HepG2 (cell line): ENCODE data around the gene GFOD1. TPM values are rescaled to one million over a fixed set of nuclear protein-coding genes. Genes with fewer than 3 reads are reported as not detected.

ENCODE experiments used
- ATAC-seq: fragments of 200-7000 bp; cut with Tn5 transposase; 3 replicates; pipeline ENCODE4 v1.9.1; 2020; ENCODE audit warnings: mild to moderate bottlenecking, moderate library complexity
- BruUV-seq: library from RNA; stranded (reverse); fragments of 400-500 nt; replicated peaks from 2 replicates; lab custom pipeline; 2021; lab: Mats Ljungman, UMichigan
- CTCF ChIA-PET: fragments of 300-600 bp; formaldehyde crosslinking; extraction: SDS; loops from one replicate; lab custom pipeline; 2021; ENCODE audit warnings: low total read pairs, inconsistent platforms, low intra/inter-chr PET ratio; lab: Yijun Ruan, JAX
- POLR2A ChIA-PET: fragments of 350-600 bp; sonication (Branson Sonifier 250); formaldehyde crosslinking; loops from one replicate; lab custom pipeline; 2020; ENCODE audit warnings: antibody characterized with exemption, inconsistent platforms; lab: Yijun Ruan, JAX
- DNase-seq: peaks from one replicate; pipeline ENCODE4 v3.0.0-alpha.2; 2015; ENCODE audit warnings: low spot score
- FAIRE-seq: peaks from 3 replicates; lab custom pipeline; 2011; peaks lifted over from hg19 to GRCh38; lab: Jason Lieb, UNC
- H2AFZ ChIP-seq: one replicate; pipeline ENCODE4 v1.6.1; 2011; ENCODE audit warnings: low read length, inconsistent platforms
- H3K27ac ChIP-seq: fragments of 300-600 bp; 3 replicates; pipeline ENCODE4 v1.8.0; 2011; ENCODE audit warnings: mixed run types, mild to moderate bottlenecking, mixed read lengths, low read length, inconsistent platforms; ENCODE audit not compliant: insufficient read depth; ENCODE audit errors: extremely low read length
- H3K27me3 ChIP-seq, 2 experiments: fragments of 200-600 bp in 1 of 2; 2 replicates in 1 of 2; 3 replicates in 1 of 2; pipeline versions ENCODE4 v1.6.0 to v1.8.0; 2011; ENCODE audit warnings: low read length in 2 of 2, mild to moderate bottlenecking in 2 of 2, moderate library complexity in 2 of 2, inconsistent platforms in 1 of 2; ENCODE audit not compliant: insufficient read depth in 2 of 2, control insufficient read depth in 1 of 2
- H3K36me3 ChIP-seq, 2 experiments: fragments of 200-600 bp in 1 of 2; replicated peaks in 1 of 2; 2 replicates in 1 of 2; 3 replicates in 1 of 2; pipeline versions ENCODE4 v1.5.1 to v1.8.0; 2011; ENCODE audit warnings: low read length in 2 of 2, inconsistent platforms in 1 of 2; ENCODE audit not compliant: insufficient read depth in 2 of 2, control insufficient read depth in 1 of 2
- H3K4me1 ChIP-seq: 2 replicates; pipeline ENCODE4 v1.5.1; 2012; ENCODE audit warnings: low read length, inconsistent platforms; ENCODE audit not compliant: insufficient read depth
- H3K4me2 ChIP-seq: 2 replicates; pipeline ENCODE4 v1.6.0; 2011; ENCODE audit warnings: low read depth, low read length, inconsistent platforms
- H3K4me3 ChIP-seq, 3 experiments: fragments of 200-600 bp in 1 of 3; sonication (generic), shearing (Covaris generic) in 1 of 3; replicated peaks in 1 of 3; 2 replicates each; pipeline ENCODE4 v1.5.1; 2011 to 2016; ENCODE audit warnings: low read length in 3 of 3, inconsistent platforms in 2 of 3, low read depth in 2 of 3, mild to moderate bottlenecking in 2 of 3, control low read depth in 1 of 3, mixed read lengths in 1 of 3; ENCODE audit not compliant: insufficient read depth in 1 of 3
- H3K79me2 ChIP-seq: one replicate; pipeline ENCODE4 v1.6.1; 2011; ENCODE audit warnings: low read length, inconsistent platforms; ENCODE audit not compliant: insufficient read depth
- H3K9ac ChIP-seq: 2 replicates; pipeline ENCODE4 v1.6.0; 2011; ENCODE audit warnings: mild to moderate bottlenecking, low read depth, low read length, inconsistent platforms; ENCODE audit not compliant: insufficient read depth
- H3K9me3 ChIP-seq: 2 replicates; pipeline ENCODE4 v1.5.1; 2012; ENCODE audit warnings: mild to moderate bottlenecking, low read length
- H4K20me1 ChIP-seq: 2 replicates; pipeline ENCODE4 v1.6.0; 2011; ENCODE audit warnings: inconsistent platforms, mild to moderate bottlenecking, low read length, moderate library complexity; ENCODE audit not compliant: insufficient read depth
- FOXP1 ChIP-seq, 2 experiments: fragments of 450-650 bp in 1 of 2; IDR thresholded peaks; 2 replicates each; pipeline ENCODE4 v1.6.1; 2017 to 2018; ENCODE audit warnings: antibody characterized with exemption in 1 of 2
- FOXP4 ChIP-seq: sonication (generic); formaldehyde crosslinking; IDR thresholded peaks from 2 replicates; pipeline ENCODE4 v1.4.0; 2020; ENCODE audit warnings: missing genetic modification reagents
- MTA1 ChIP-seq: sonication (generic); formaldehyde crosslinking; IDR thresholded peaks from 2 replicates; pipeline ENCODE4 v1.4.0; 2020; ENCODE audit warnings: missing genetic modification reagents, mild to moderate bottlenecking, borderline replicate concordance
- NCOA2 ChIP-seq: sonication (generic); formaldehyde crosslinking; IDR thresholded peaks from 2 replicates; pipeline ENCODE4 v1.8.0; 2022; ENCODE audit warnings: inconsistent platforms
- PRDM15 ChIP-seq: sonication (generic); formaldehyde crosslinking; IDR thresholded peaks from 2 replicates; pipeline ENCODE4 v1.4.0; 2020; ENCODE audit warnings: missing genetic modification reagents
- ZBTB8A ChIP-seq: sonication (generic); formaldehyde crosslinking; IDR thresholded peaks from 2 replicates; pipeline ENCODE4 v1.4.0; 2020; ENCODE audit warnings: mild to moderate bottlenecking, low read depth, missing genetic modification reagents, borderline replicate concordance
- ZHX1 ChIP-seq: sonication (generic); formaldehyde crosslinking; IDR thresholded peaks from 2 replicates; pipeline ENCODE4 v1.8.1; 2022; ENCODE audit warnings: low read depth, mild to moderate bottlenecking, missing genetic modification reagents
- ZNF180 ChIP-seq: sonication (generic); formaldehyde crosslinking; IDR thresholded peaks from 2 replicates; pipeline ENCODE4 v1.4.0; 2020; ENCODE audit warnings: low read depth, missing genetic modification reagents, borderline replicate concordance
- ZNF232 ChIP-seq: sonication (generic); formaldehyde crosslinking; IDR thresholded peaks from 2 replicates; pipeline ENCODE4 v1.4.0; 2020; ENCODE audit warnings: missing genetic modification reagents, borderline replicate concordance
- ZNF451 ChIP-seq: sonication (generic); formaldehyde crosslinking; IDR thresholded peaks from 2 replicates; pipeline ENCODE4 v1.5.0; 2020; ENCODE audit warnings: mild to moderate bottlenecking, missing genetic modification reagents
- ZNF598 ChIP-seq: sonication (generic); formaldehyde crosslinking; IDR thresholded peaks from 2 replicates; pipeline ENCODE4 v1.5.1; 2020; ENCODE audit warnings: mild to moderate bottlenecking, missing genetic modification reagents, borderline replicate concordance
- WGBS: methylation state at CpG from one replicate; pipeline ENCODE4 v1.1.6; 2017; ENCODE audit warnings: low lambda C conversion rate; 5-methylcytosine and 5-hydroxymethylcytosine counted together
- in situ Hi-C: cut with HindIII; loops from 2 replicates; pipeline ENCODE4 v1.10.0; 2017; ENCODE audit warnings: low pct_unique_long_range_greater_than_20kb; ENCODE audit not compliant: extremely low pct_ligation_motif_present
- intact Hi-C: fragments of 100-400 bp; cut with micrococcal nuclease; formaldehyde crosslinking; loops from one replicate; pipeline ENCODE4 v1.10.0; 2022; ENCODE audit not compliant: unreplicated experiment
- polyA plus RNA-seq, 8 experiments: library from polyadenylated mRNA; depleted of rRNA in 3 of 8; stranded (reverse) in 7 of 8; unstranded in 1 of 8; fragments of >200 nt; fragmentation: Illumina TruSeq in 4 of 8; extraction: Trizol in 4 of 8; gene quantifications; 2 replicates each; pipeline versions ENCODE4 v1.2.1 to v1.2.3, GENCODE V29; 2011 to 2016; ENCODE audit warnings: low read depth in 4 of 8, missing spikeins in 1 of 8, mixed read lengths in 1 of 8; ENCODE audit not compliant: insufficient read depth in 1 of 8
- total RNA-seq, 5 experiments: library from RNA; depleted of rRNA; stranded (reverse); fragments of >200 nt; fragmentation: Illumina TruSeq; extraction: Trizol; gene quantifications; 2 replicates each; pipeline ENCODE4 v1.2.3, GENCODE V29; 2016; ENCODE audit warnings: low read depth in 1 of 5

Gene GFOD1
- total and polyA plus RNA-seq, 2 of the 13 experiments (the other 11 are each of a cell fraction or from before 2014, with no cell fraction given), result 1.9 to 6.4 TPM

- TF ChIP-seq MTA1 (CRISPR knock-in tag), result no peak; the same call in 1 of the 2 replicates
These were observed 74.5 kb downstream of the GFOD1 start (continued) for GRCh38 chr6:13412639-13413465.

GRCh38 chr6:13412211-13412610, 75.2 kb downstream of the GFOD1 start:
- H2AFZ ChIP-seq, result no peak overlapping the region
- ChIA-PET POLR2A (interaction anchor here (1.3 to 3.2 kb wide), 5 partner anchors 73 to 203 kb away, joined by 4 to 25 read pairs (median 4); partner anchors contain the start of genes GFOD1, NOL7 and SIRT5), CTCF (no interaction called here)
- peak overlapping the region; percentile 73 for H3K4me2 ChIP-seq
- no peak for DNase-seq
- H3K79me2 ChIP-seq, result no peaks in the 10 kb centered on the region
- 77% methylated on average over 5 of the region's 5 CpGs for WGBS
- no peaks in the 10 kb centered on the region for H4K20me1 ChIP-seq
- no peaks in the 10 kb centered on the region for H3K27me3 ChIP-seq
- peak overlapping the region; percentile 56; the same call in 1 of the 2 replicates for H3K9ac ChIP-seq
- H3K4me3 ChIP-seq, result peak overlapping the region in 1 of 3 experiments; percentile 45; a peak in 2 of 6 replicates
- ATAC-seq, result no peak
- no peaks in the 10 kb centered on the region for H3K36me3 ChIP-seq
- H3K27ac ChIP-seq, result peak overlapping the region; percentile 58
- intact Hi-C loops (no loop called here), in situ Hi-C loops (loop anchor here (5.0 kb wide), 1 partner anchor 70 kb away; no protein-coding TSS in a partner anchor)
- no peak for FAIRE-seq
- BruUV-seq, result no TSS peak
- H3K9me3 ChIP-seq, result no peaks in the 10 kb centered on the region
- peaks cover 83% of the 10 kb centered on the region for H3K4me1 ChIP-seq
- TF ChIP-seq FOXP4 (CRISPR knock-in tag) (peak; percentile 30; the same call in 1 of the 2 replicates), ZBTB8A (CRISPR knock-in tag) (no peak), ZNF232 (CRISPR knock-in tag) (no peak), ZNF598 (CRISPR knock-in tag) (no peak), NCOA2 (CRISPR knock-in tag) (no peak), ZHX1 (no peak), FOXP1 (IDR thresholded peaks at IDR 0.05) (no peak), FOXP1 (CRISPR knock-in tag; IDR thresholded peaks at IDR 0.05) (0 out of 2 replicates have a peak, but pooled peaks have one; percentile 2), ZNF180 (CRISPR knock-in tag) (no peak), PRDM15 (no peak), ZNF451 (CRISPR knock-in tag) (0 out of 2 replicates have a peak, but pooled peaks have one; percentile 39)
